GM18511 (cell line): ENCODE results near the gene POTEE.
"Not testable (repeated sequence)": the region's sequence is repeated elsewhere in the genome, so short reads cannot be mapped to it uniquely, and the experiment has no call there.

ENCODE experiments used
- ATAC-seq: cut with Tn5 transposase; IDR thresholded peaks from one replicate; pipeline ENCODE4 v1.9.1; 2021; ENCODE audit warnings: mild to moderate bottlenecking, moderate library complexity; ENCODE audit not compliant: unreplicated experiment

POTEE gene

DNA sequence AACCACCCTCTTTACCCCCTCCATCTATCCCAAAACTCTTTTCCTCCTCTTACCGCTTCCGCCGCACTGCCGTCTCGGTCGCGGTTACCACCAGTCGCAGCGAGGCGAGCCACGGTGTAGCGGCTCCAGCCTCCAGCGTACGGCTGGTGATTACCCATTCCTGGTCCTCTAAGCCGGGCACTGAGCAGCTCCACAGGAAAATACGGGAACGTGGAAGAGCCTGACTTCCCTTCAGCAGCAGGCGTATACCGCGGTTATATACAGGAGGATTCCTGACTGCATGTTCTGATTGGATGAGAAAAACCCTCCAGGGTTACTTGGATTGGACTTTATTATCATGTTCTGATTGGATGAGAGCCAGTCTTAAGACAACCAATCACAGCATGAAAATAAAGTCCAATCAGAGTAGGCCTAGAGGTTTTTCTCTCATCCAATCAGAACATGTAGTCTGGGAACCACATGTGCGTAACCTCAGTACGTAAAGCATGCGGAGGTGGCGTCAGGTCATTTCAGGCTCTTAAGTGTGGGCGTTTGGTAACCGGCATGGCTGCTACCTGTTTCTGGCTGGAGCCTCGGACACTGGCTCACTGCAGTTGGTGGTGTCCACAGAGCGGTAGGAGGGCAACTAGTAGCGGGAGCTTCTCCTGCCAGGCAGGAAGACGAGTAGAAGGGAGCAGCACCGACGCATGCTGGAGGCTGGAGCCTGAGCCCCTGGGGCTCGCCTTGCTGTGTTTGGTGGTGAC, at the start of gene POTEE:
TSS of gene POTEE (plus strand) at position 507 of the 743 bp plus-strand sequence. CDS start 8,867 bp downstream, outside the sequence.
- ATAC-seq, result not testable (repeated sequence)

DNA sequence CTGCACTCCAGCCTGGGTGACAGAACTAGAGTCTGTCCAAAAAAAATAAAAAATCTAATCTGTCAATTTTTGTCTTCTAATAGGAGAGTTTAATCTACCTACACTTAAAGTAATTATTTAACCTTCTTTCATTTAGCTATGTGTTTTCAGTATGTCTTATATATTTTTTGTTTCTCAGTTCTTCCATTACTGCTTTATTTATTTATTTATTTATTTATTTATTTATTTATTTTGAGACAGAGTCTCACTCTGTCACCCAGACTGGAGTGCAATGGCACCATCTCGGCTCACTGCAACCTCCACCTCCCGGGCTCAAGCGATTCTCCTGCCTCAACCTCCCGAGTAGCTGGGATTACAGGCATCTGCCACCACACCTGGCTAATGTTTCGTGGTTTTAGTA, 43.8 kb upstream of the POTEE start:
- not testable (repeated sequence) for ATAC-seq

- ATAC-seq, result no peak
Observed at GRCh38 chr2:131168538-131168937, 40.8 kb upstream of the POTEE start.

DNA sequence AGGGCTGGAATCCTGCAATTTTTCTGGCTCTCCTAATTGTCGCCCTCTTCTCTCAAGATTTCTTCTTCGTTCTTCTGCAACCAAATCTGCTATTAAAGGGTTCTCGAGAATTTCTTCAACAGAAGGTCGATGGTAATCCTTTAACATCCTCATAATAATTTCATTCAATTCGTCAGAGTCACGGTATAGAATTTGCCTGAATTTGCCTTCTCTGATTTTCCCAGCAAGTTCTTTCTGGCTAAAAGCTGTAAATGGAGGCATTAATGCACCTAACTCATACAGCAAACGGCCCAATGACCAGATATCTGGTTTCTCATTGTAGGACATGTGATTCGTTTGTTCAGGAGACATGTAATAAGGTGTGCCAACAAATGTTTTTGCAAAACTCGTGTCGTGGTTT, 31.3 kb upstream of the POTEE start:
- ATAC-seq, result not testable (repeated sequence)

GRCh38 chr2:131178721-131179418, 30.5 kb upstream of the POTEE start:
- not testable (repeated sequence) for ATAC-seq

GRCh38 chr2:131181451-131181850, 27.9 kb upstream of the POTEE start:
- not testable (repeated sequence) for ATAC-seq

GRCh38 chr2:131193421-131193820, 15.9 kb upstream of the POTEE start:
- ATAC-seq, result not testable (repeated sequence)

GRCh38 chr2:131196186-131196585, 13.2 kb upstream of the POTEE start:
- not testable (repeated sequence) for ATAC-seq

DNA sequence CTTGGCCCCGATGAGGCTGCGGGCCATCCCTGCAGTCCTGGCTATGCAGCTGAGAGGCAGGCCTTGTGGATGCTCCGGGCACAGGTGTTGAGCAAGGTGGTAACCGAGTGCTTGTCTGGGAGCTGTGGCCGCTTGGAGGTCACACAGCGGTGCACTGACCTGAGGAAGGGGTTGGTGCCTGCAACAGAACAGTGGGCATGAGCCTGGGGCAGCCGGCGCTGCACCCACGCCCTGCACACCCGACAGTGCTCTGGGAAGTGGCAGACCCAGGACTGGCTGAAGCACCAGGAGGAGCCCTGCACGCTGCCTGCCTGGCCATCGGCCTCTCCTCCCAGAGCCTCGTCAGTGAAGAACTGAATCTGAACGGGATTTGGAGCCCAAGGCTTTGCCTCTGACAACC, 8.2 kb upstream of the POTEE start:
- ATAC-seq, result no peak

- ATAC-seq, result not testable (repeated sequence)
Observed at GRCh38 chr2:131207839-131208238, 1.5 kb upstream of the POTEE start.

- not testable (repeated sequence) for ATAC-seq
Observed at GRCh38 chr2:131209773-131210104, 403 bp downstream of the POTEE start.

- not testable (repeated sequence) for ATAC-seq
Observed at GRCh38 chr2:131210434-131211211, 1.3 kb downstream of the POTEE start.

DNA sequence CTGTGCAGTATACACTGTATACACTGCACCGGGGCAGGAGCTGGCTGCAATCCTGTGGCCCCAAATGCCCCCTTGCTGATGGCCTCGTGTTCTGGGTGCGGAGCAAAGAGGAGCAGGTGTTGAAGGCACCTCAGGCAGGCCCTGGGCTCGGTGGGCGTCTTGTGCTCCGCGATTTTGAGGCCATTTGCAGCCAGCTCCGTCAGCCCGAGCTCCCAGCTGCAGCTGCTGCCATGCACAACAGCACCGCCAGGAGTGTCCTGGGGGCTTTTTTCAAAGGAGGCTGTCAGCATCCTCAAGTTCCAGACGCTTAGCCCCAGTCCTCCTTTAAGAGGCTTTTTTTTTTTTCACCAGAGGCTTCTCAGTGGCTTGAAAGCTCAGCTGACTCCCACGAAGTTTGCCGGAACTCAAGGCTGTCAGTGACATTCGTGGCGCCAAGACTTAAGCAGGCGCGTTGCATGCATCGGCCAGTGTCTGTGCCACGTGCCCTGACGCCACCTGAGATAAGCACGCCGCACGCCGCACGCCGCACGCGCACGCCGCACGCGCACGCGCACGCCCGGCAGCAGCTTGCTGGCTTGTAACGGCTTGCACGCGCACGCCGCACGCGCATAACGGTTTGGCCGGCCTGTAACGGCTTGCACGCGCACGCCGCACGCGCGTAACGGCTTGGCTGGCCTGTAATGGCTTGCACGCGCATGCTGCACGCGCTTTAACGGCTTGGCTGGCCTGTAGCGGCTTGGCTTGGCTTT, 8.1 kb downstream of the POTEE start:
- ATAC-seq, result not testable (repeated sequence)

DNA sequence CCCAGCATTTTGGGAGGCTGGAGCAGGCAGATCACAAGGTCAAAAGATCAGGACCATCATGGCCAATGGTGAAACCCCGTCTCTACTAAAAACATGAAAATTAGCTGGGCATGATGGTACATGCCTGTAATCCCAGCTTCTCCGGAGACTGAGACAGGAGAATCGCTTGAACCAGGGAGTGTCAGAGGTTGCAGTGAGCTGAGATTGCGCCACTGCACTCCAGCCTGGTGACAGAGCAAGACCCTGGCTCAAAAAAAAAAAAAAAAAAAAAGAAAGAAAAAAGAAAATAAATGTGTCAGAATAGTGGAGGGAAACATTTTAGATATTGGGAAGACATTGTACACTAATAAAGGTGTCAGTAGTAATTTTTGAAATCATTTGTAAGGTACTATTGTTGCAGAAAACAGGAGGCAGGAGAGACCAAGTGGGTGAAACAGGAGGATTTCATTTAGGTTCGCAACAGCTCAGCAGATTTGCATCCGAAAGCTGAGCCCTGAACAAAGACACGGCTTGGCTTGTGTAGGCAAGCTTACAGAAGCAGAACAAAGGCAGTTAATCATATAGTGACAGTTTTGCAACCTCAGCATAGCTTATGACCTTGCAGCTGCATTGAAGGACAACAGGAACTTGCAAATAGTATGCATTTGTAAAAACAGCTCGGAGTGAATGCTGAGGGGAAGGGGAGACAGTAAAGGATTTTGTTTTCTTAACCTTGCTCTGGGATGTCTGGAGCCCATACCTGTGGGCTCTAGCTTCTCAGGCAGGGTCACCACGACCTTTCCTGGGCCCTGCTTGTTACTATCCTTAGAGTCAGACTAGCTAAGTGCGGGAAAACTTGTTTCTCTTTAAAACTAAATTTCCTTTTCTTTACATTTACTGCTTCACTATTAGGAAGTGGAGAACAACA, 26.5 kb downstream of the POTEE start:
- not testable (repeated sequence) for ATAC-seq
